ENCODE data around the gene PRDM16.

Gene PRDM16

GRCh38 chr1:3195480-3195815, 126.4 kb downstream of the PRDM16 start:
- TF ChIP-seq EZH2phosphoT487 (IDR thresholded peaks at IDR 0.05; ENCODE audit: borderline replicate concordance) (no peak), CTCF (conservative IDR thresholded peaks at IDR 0.05; ENCODE audit: low read length) (no peak)
- H2AFZ ChIP-seq (ENCODE audit: low read length) = no peak overlapping the region
- H3K9me3 ChIP-seq (ENCODE audit: insufficient read depth, low read depth, low read length) = peaks cover 5% of the 10 kb centered on the region; the same call in 1 of the 2 replicates
- H3F3A ChIP-seq (ENCODE audit: low read depth) = no peaks in the 10 kb centered on the region
- H3K4me3 ChIP-seq (ENCODE audit: low read length, poor library complexity, severe bottlenecking) = no peak overlapping the region
- no peaks in the 10 kb centered on the region for H4K20me1 ChIP-seq (ENCODE audit: insufficient read depth, low read length, poor library complexity, severe bottlenecking)
- no peaks in the 10 kb centered on the region for H3K9me2 ChIP-seq (replicated peaks; ENCODE audit: low read depth, low read length)
- H3K27me3 ChIP-seq (ENCODE audit: insufficient read depth, low read length, poor library complexity, severe bottlenecking) = no peaks in the 10 kb centered on the region
- H3K9ac ChIP-seq (ENCODE audit: low read depth, low read length, poor library complexity, severe bottlenecking) = no peak overlapping the region
- no peaks in the 10 kb centered on the region for H3K4me1 ChIP-seq (ENCODE audit: insufficient read depth, low read length, poor library complexity, severe bottlenecking)
- no peak overlapping the region for H3K4me2 ChIP-seq (ENCODE audit: low read depth, low read length, poor library complexity, severe bottlenecking)
- H3K79me2 ChIP-seq (ENCODE audit: insufficient read depth, low read length) = no peaks in the 10 kb centered on the region
- H3K36me3 ChIP-seq (ENCODE audit: insufficient read depth, low read length) = peaks cover 4% of the 10 kb centered on the region; the same call in 1 of the 2 replicates

GRCh38 chr1:3195966-3196515, 127.0 kb downstream of the PRDM16 start:
- Histone ChIP-seq H3K27me3 (ENCODE audit: insufficient read depth, low read length, poor library complexity, severe bottlenecking) (no peaks in the 10 kb centered on the region), H2AFZ (ENCODE audit: low read length) (no peak overlapping the region), H4K20me1 (ENCODE audit: insufficient read depth, low read length, poor library complexity, severe bottlenecking) (no peaks in the 10 kb centered on the region), H3K4me2 (ENCODE audit: low read depth, low read length, poor library complexity, severe bottlenecking) (no peak overlapping the region), H3K79me2 (ENCODE audit: insufficient read depth, low read length) (no peaks in the 10 kb centered on the region), H3K9ac (ENCODE audit: low read depth, low read length, poor library complexity, severe bottlenecking) (no peak overlapping the region), H3K36me3 (ENCODE audit: insufficient read depth, low read length) (peaks cover 4% of the 10 kb centered on the region; the same call in 1 of the 2 replicates), H3K4me3 (ENCODE audit: low read length, poor library complexity, severe bottlenecking) (no peak overlapping the region), H3F3A (ENCODE audit: low read depth) (no peaks in the 10 kb centered on the region), H3K4me1 (ENCODE audit: insufficient read depth, low read length, poor library complexity, severe bottlenecking) (no peaks in the 10 kb centered on the region), H3K9me3 (ENCODE audit: insufficient read depth, low read depth, low read length) (peaks cover 3% of the 10 kb centered on the region; the same call in 1 of the 2 replicates), H3K9me2 (replicated peaks; ENCODE audit: low read depth, low read length) (no peaks in the 10 kb centered on the region)
- no peak for TF ChIP-seq CTCF (conservative IDR thresholded peaks at IDR 0.05; ENCODE audit: low read length)
- no peak for TF ChIP-seq EZH2phosphoT487 (IDR thresholded peaks at IDR 0.05; ENCODE audit: borderline replicate concordance)

GRCh38 chr1:3196577-3197245, 127.7 kb downstream of the PRDM16 start:
- H3K4me2 ChIP-seq (ENCODE audit: low read depth, low read length, poor library complexity, severe bottlenecking) = no peak overlapping the region

More at GRCh38 chr1:3196577-3197245, 127.7 kb downstream of the PRDM16 start:
- H3K9ac ChIP-seq (ENCODE audit: low read depth, low read length, poor library complexity, severe bottlenecking) = no peak overlapping the region
- no peaks in the 10 kb centered on the region for H3K9me2 ChIP-seq (replicated peaks; ENCODE audit: low read depth, low read length)
- TF ChIP-seq EZH2phosphoT487 (IDR thresholded peaks at IDR 0.05; ENCODE audit: borderline replicate concordance) = no peak
- no peak for TF ChIP-seq CTCF (conservative IDR thresholded peaks at IDR 0.05; ENCODE audit: low read length)
- H3K79me2 ChIP-seq (ENCODE audit: insufficient read depth, low read length) = no peaks in the 10 kb centered on the region
- no peaks in the 10 kb centered on the region for H3K4me1 ChIP-seq (ENCODE audit: insufficient read depth, low read length, poor library complexity, severe bottlenecking)
- no peak overlapping the region for H2AFZ ChIP-seq (ENCODE audit: low read length)
- H3K36me3 ChIP-seq (ENCODE audit: insufficient read depth, low read length) = no peaks in the 10 kb centered on the region
- no peaks in the 10 kb centered on the region for H3K27me3 ChIP-seq (ENCODE audit: insufficient read depth, low read length, poor library complexity, severe bottlenecking)
- no peaks in the 10 kb centered on the region for H4K20me1 ChIP-seq (ENCODE audit: insufficient read depth, low read length, poor library complexity, severe bottlenecking)
- H3F3A ChIP-seq (ENCODE audit: low read depth) = no peaks in the 10 kb centered on the region
- H3K9me3 ChIP-seq (ENCODE audit: insufficient read depth, low read depth, low read length) = no peaks in the 10 kb centered on the region
- H3K4me3 ChIP-seq (ENCODE audit: low read length, poor library complexity, severe bottlenecking) = no peak overlapping the region
